Astrocyte (in vitro differentiated cells and primary cell): Measurements from ENCODE around the gene MVP. TPM values are rescaled to one million over a fixed set of nuclear protein-coding genes. Genes with fewer than 3 reads are reported as not detected.
"Not testable (repeated sequence)": the region's sequence is repeated elsewhere in the genome, so short reads cannot be mapped to it uniquely, and the experiment has no call there.

Source experiments
- DNase-seq: peaks from one replicate; pipeline ENCODE4 v3.0.0-alpha.2; 2010; ENCODE audit warnings: low read depth
- FAIRE-seq: peaks from 2 replicates; lab custom pipeline; 2011; peaks lifted over from hg19 to GRCh38; lab: Jason Lieb, UNC
- H2AFZ ChIP-seq: 2 replicates; pipeline ENCODE4 v1.6.0; 2012; ENCODE audit warnings: low read depth, low read length, inconsistent platforms
- H3K27ac ChIP-seq: 2 replicates; pipeline ENCODE4 v1.5.1; 2011; ENCODE audit warnings: low read depth, low read length, inconsistent platforms
- H3K27me3 ChIP-seq: 2 replicates; pipeline ENCODE4 v1.6.0; 2011; ENCODE audit warnings: low read length, inconsistent platforms; ENCODE audit not compliant: insufficient read depth
- H3K36me3 ChIP-seq: 2 replicates; pipeline ENCODE4 v1.5.1; 2011; ENCODE audit warnings: low read length, inconsistent platforms; ENCODE audit not compliant: insufficient read depth
- H3K4me1 ChIP-seq: 2 replicates; pipeline ENCODE4 v1.5.1; 2011; ENCODE audit warnings: low read length, inconsistent platforms; ENCODE audit not compliant: insufficient read depth
- H3K4me2 ChIP-seq: 2 replicates; pipeline ENCODE4 v1.6.0; 2012; ENCODE audit warnings: low read length, inconsistent platforms
- H3K4me3 ChIP-seq: 2 replicates; pipeline ENCODE4 v1.5.1; 2011; ENCODE audit warnings: low read depth, mild to moderate bottlenecking, low read length, inconsistent platforms; ENCODE audit not compliant: insufficient read depth
- H3K79me2 ChIP-seq: 2 replicates; pipeline ENCODE4 v1.6.0; 2012; ENCODE audit warnings: mild to moderate bottlenecking, low read length, inconsistent platforms; ENCODE audit not compliant: insufficient read depth
- H3K9ac ChIP-seq: 2 replicates; pipeline ENCODE4 v1.6.0; 2012; ENCODE audit warnings: mild to moderate bottlenecking, low read length, inconsistent platforms
- H3K9me3 ChIP-seq: 2 replicates; pipeline ENCODE4 v1.5.1; 2012; ENCODE audit warnings: low read depth, mild to moderate bottlenecking, low read length, inconsistent platforms; ENCODE audit not compliant: insufficient read depth
- H4K20me1 ChIP-seq: 2 replicates; pipeline ENCODE4 v1.6.0; 2012; ENCODE audit warnings: low read length, inconsistent platforms; ENCODE audit not compliant: insufficient read depth
- H3K27ac Mint-ChIP-seq: one replicate; pipeline ENCODE4 v1.8.0; 2021; ENCODE audit warnings: mild to moderate bottlenecking, mixed read lengths; ENCODE audit not compliant: unreplicated experiment
- H3K27me3 Mint-ChIP-seq: one replicate; pipeline ENCODE4 v1.8.0; 2021; ENCODE audit warnings: low read depth, mixed read lengths; ENCODE audit not compliant: unreplicated experiment
- H3K36me3 Mint-ChIP-seq: one replicate; pipeline ENCODE4 v1.8.0; 2021; ENCODE audit warnings: low read depth, mixed read lengths; ENCODE audit not compliant: unreplicated experiment
- H3K4me1 Mint-ChIP-seq: one replicate; pipeline ENCODE4 v1.8.0; 2021; ENCODE audit warnings: low read depth, mixed read lengths; ENCODE audit not compliant: unreplicated experiment
- H3K4me3 Mint-ChIP-seq: one replicate; pipeline ENCODE4 v1.8.0; 2021; ENCODE audit warnings: mild to moderate bottlenecking, moderate library complexity, mixed read lengths; ENCODE audit not compliant: unreplicated experiment
- H3K9me3 Mint-ChIP-seq: one replicate; pipeline ENCODE4 v1.8.0; 2021; ENCODE audit warnings: mild to moderate bottlenecking, mixed read lengths; ENCODE audit not compliant: unreplicated experiment
- CTCF ChIP-seq: IDR thresholded peaks from 2 replicates; pipeline ENCODE4 v1.5.1; 2011; ENCODE audit warnings: low read depth, mild to moderate bottlenecking, inconsistent platforms, low read length, moderate library complexity; ENCODE audit not compliant: insufficient read depth
- EZH2 ChIP-seq: IDR thresholded peaks from 2 replicates; pipeline ENCODE4 v1.6.1; 2012; ENCODE audit warnings: mild to moderate bottlenecking, low read length, inconsistent platforms; ENCODE audit not compliant: insufficient read depth
- total RNA-seq: library from RNA; stranded (reverse); gene quantifications from 2 replicates; pipeline ENCODE4 v1.2.1, GENCODE V29; 2021

MVP gene
- total RNA-seq, 1 donor from 2014 or later = 38.7 TPM

GRCh38 chr16:29878172-29878571 is 57.9 kb downstream of the MVP start:
- Histone ChIP-seq H3K4me2 (no peak overlapping the region), H3K79me2 (no peaks in the 10 kb centered on the region), H3K27me3 (peaks cover 15% of the 10 kb centered on the region), H3K9ac (no peak overlapping the region), H4K20me1 (no peaks in the 10 kb centered on the region), H3K4me3 (no peak overlapping the region), H3K36me3 (no peaks in the 10 kb centered on the region), H3K9me3 (no peaks in the 10 kb centered on the region), H2AFZ (no peak overlapping the region), H3K4me1 (no peaks in the 10 kb centered on the region), H3K27ac (no peak overlapping the region)
- DNase-seq = no peak
- H3K4me3 Mint-ChIP-seq = no peak overlapping the region
- H3K27ac Mint-ChIP-seq = no peak overlapping the region
- H3K9me3 Mint-ChIP-seq = peaks cover 2% of the 10 kb centered on the region
- peaks cover 20% of the 10 kb centered on the region for H3K27me3 Mint-ChIP-seq
- H3K4me1 Mint-ChIP-seq = no peaks in the 10 kb centered on the region
- no peak for TF ChIP-seq CTCF
- TF ChIP-seq EZH2 = no peak
- peaks cover 7% of the 10 kb centered on the region for H3K36me3 Mint-ChIP-seq
- no peak for FAIRE-seq

GRCh38 chr16:29881050-29881449 is 60.8 kb downstream of the MVP start:
- no peaks in the 10 kb centered on the region for H3K9me3 ChIP-seq
- DNase-seq = no peak
- H3K79me2 ChIP-seq = no peaks in the 10 kb centered on the region
- Mint-ChIP-seq H3K4me3 (no peak overlapping the region), H3K36me3 (peaks cover 15% of the 10 kb centered on the region), H3K27ac (no peak overlapping the region), H3K4me1 (no peaks in the 10 kb centered on the region), H3K9me3 (peaks cover 2% of the 10 kb centered on the region), H3K27me3 (peaks cover 14% of the 10 kb centered on the region)
- no peak for TF ChIP-seq EZH2
- no peak for TF ChIP-seq CTCF
- H3K4me2 ChIP-seq = no peak overlapping the region
- H4K20me1 ChIP-seq = no peaks in the 10 kb centered on the region
- H3K36me3 ChIP-seq = no peaks in the 10 kb centered on the region
- H3K9ac ChIP-seq = no peak overlapping the region
- no peaks in the 10 kb centered on the region for H3K4me1 ChIP-seq
- H2AFZ ChIP-seq = no peak overlapping the region
- no peak overlapping the region for H3K27ac ChIP-seq
- no peak overlapping the region for H3K4me3 ChIP-seq
- no peak for FAIRE-seq
- H3K27me3 ChIP-seq = peaks cover 13% of the 10 kb centered on the region

GRCh38 chr16:29883987-29884386 is 63.7 kb downstream of the MVP start:
- H3K27ac Mint-ChIP-seq = no peak overlapping the region
- Histone ChIP-seq H4K20me1 (no peaks in the 10 kb centered on the region), H3K4me2 (no peak overlapping the region), H3K9me3 (no peaks in the 10 kb centered on the region), H3K79me2 (no peaks in the 10 kb centered on the region), H3K9ac (no peak overlapping the region), H3K36me3 (no peaks in the 10 kb centered on the region), H2AFZ (no peak overlapping the region), H3K27ac (no peak overlapping the region), H3K27me3 (no peaks in the 10 kb centered on the region), H3K4me1 (no peaks in the 10 kb centered on the region), H3K4me3 (no peak overlapping the region)
- H3K36me3 Mint-ChIP-seq = peaks cover 12% of the 10 kb centered on the region
- no peak for DNase-seq
- TF ChIP-seq CTCF = no peak
- no peak for TF ChIP-seq EZH2
- H3K27me3 Mint-ChIP-seq = no peaks in the 10 kb centered on the region
- FAIRE-seq = no peak
- no peaks in the 10 kb centered on the region for H3K9me3 Mint-ChIP-seq
- H3K4me3 Mint-ChIP-seq = no peak overlapping the region
- H3K4me1 Mint-ChIP-seq = no peaks in the 10 kb centered on the region

- H3K4me1 Mint-ChIP-seq, FAIRE-seq: not testable (repeated sequence)
These were observed 69.1 kb downstream of the MVP start for GRCh38 chr16:29889372-29889771.

More at GRCh38 chr16:29889372-29889771, 69.1 kb downstream of the MVP start:
- not testable (repeated sequence) for H2AFZ ChIP-seq, DNase-seq, H3K4me2 ChIP-seq, H3K4me3 Mint-ChIP-seq, H3K4me1 ChIP-seq, H4K20me1 ChIP-seq, H3K36me3 Mint-ChIP-seq, H3K79me2 ChIP-seq, H3K4me3 ChIP-seq, H3K27ac ChIP-seq, H3K9me3 Mint-ChIP-seq, H3K9ac ChIP-seq, H3K27ac Mint-ChIP-seq, H3K9me3 ChIP-seq, H3K36me3 ChIP-seq, H3K27me3 ChIP-seq, H3K27me3 Mint-ChIP-seq
